AG04450 (cell line): ENCODE data around the gene OTUD3. TPM values are rescaled to one million over a fixed set of nuclear protein-coding genes. Genes with fewer than 3 reads are reported as not detected.

Experiments
- CTCF ChIA-PET: fragments of 300-600, 350-600 bp; formaldehyde crosslinking; extraction: SDS; loops from one replicate; lab custom pipeline; 2022; ENCODE audit warnings: antibody characterized with exemption, inconsistent platforms; lab: Charles Lee
- POLR2A ChIA-PET: fragments of 350-600 bp; formaldehyde crosslinking; extraction: SDS; loops from one replicate; lab custom pipeline; 2021; ENCODE audit warnings: antibody characterized with exemption, inconsistent platforms; lab: Yijun Ruan, JAX
- DNase-seq: peaks from one replicate; pipeline ENCODE4 v3.0.0-alpha.2; 2011; ENCODE audit warnings: low read depth, low spot score
- H3K27ac ChIP-seq: one replicate; pipeline ENCODE4 v1.5.1; 2012; ENCODE audit warnings: low read depth, low read length, control low read depth
- H3K27me3 ChIP-seq: one replicate; pipeline ENCODE4 v1.6.0; 2012; ENCODE audit warnings: low read length; ENCODE audit not compliant: control insufficient read depth, insufficient read depth
- H3K4me3 ChIP-seq: 2 replicates; pipeline ENCODE4 v1.5.1; 2011; ENCODE audit warnings: mild to moderate bottlenecking, low read depth, low read length, control low read depth
- H3K9me3 ChIP-seq: 2 replicates; pipeline ENCODE4 v1.5.1; 2012; ENCODE audit warnings: low read length; ENCODE audit not compliant: control insufficient read depth, insufficient read depth
- CTCF ChIP-seq: IDR thresholded peaks from 2 replicates; pipeline ENCODE4 v1.5.1; 2011; ENCODE audit warnings: low read depth, low read length, control low read depth, inconsistent platforms
- polyA plus RNA-seq: library from polyadenylated mRNA; depleted of rRNA; stranded (reverse); fragments of >200 nt; gene quantifications from 2 replicates; pipeline ENCODE4 v1.2.3, GENCODE V29; 2011

Gene OTUD3
- polyA plus RNA-seq, 1 experiment = 4.8 TPM

- Histone ChIP-seq H3K9me3 (peaks cover 17% of the 10 kb centered on the region; the same call in 1 of the 2 replicates), H3K4me3 (no peak overlapping the region), H3K27me3 (no peaks in the 10 kb centered on the region), H3K27ac (no peak overlapping the region)
- CTCF ChIA-PET = no interaction called here
- POLR2A ChIA-PET = no interaction called here
- TF ChIP-seq CTCF = no peak
- no peak for DNase-seq
Measured at GRCh38 chr1:19934336-19934735, 52.1 kb downstream of the OTUD3 start.

- CTCF ChIA-PET = no interaction called here
- no peak for DNase-seq
- Histone ChIP-seq H3K9me3 (peaks cover 16% of the 10 kb centered on the region; the same call in 1 of the 2 replicates), H3K27me3 (no peaks in the 10 kb centered on the region), H3K4me3 (no peak overlapping the region), H3K27ac (no peak overlapping the region)
- POLR2A ChIA-PET = no interaction called here
- TF ChIP-seq CTCF = no peak
Measured at GRCh38 chr1:19936061-19936750, 54.0 kb downstream of the OTUD3 start.

- Histone ChIP-seq H3K27ac (no peak overlapping the region), H3K4me3 (no peak overlapping the region), H3K9me3 (0 out of 2 replicates have a peak, but pooled peaks cover 3% of the 10 kb centered on the region), H3K27me3 (peaks cover 4% of the 10 kb centered on the region)
- no peak for TF ChIP-seq CTCF
- CTCF ChIA-PET = no interaction called here
- POLR2A ChIA-PET = no interaction called here
- DNase-seq = no peak
Measured at GRCh38 chr1:19938472-19938871, 56.3 kb downstream of the OTUD3 start.

DNA sequence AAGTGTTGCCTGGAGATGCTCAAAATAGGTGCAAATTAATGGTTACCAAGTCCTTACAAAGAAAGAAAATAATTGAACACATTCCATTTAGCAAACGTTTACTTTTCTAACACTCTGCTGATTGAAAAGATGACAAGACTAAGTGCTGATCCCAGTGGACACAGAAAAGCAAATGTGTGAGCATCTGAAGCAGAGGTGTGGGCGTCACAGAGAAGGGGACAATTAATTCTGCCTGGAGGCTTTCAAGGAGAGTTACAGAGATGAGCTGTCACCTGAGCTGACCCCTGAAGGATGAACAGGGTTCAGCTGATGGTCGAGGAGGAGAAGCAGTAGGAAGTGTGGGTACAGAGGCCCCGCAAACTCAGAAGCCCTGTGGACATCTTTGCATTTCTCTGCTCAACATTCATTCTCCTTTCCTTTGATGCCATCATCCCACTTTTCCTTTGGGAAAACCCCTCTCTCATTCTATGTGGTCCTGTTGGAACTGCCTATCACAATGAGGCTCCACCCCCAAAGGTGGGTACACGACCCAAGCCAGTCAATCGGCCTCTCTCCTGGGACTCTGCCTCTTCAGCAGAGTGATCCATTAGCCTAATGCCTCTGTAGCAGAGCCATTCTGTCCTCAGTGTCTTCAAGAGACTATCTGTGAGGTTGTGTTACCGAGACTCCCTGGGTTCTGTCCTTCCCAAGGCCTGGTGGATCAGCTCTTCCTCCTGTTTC, 58.5 kb downstream of the OTUD3 start:
- Histone ChIP-seq H3K9me3 (no peaks in the 10 kb centered on the region), H3K27ac (no peak overlapping the region), H3K27me3 (peaks cover 11% of the 10 kb centered on the region), H3K4me3 (no peak overlapping the region)
- CTCF ChIA-PET = no interaction called here
- no peak for DNase-seq
- POLR2A ChIA-PET = no interaction called here
- no peak for TF ChIP-seq CTCF

DNA sequence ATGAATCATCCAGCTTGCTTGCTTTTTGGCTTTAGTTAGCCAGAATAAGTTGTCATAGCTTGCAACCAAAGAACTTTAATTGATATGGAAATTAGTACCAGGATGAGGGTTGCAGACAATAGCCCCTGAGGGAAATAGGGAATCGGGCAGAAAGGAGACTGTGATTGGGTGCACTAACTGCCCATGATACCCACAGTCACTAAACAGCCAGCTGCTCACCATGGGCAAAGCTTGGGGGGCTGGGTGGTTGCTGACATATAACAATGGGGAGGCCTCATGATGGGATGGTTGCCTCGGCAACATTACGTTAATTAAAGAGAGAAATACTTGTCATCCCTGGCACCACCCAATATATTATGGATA, 59.0 kb downstream of the OTUD3 start:
- no peak overlapping the region for H3K27ac ChIP-seq
- CTCF ChIA-PET = no interaction called here
- TF ChIP-seq CTCF = no peak
- POLR2A ChIA-PET = no interaction called here
- peaks cover 13% of the 10 kb centered on the region for H3K27me3 ChIP-seq
- H3K9me3 ChIP-seq = no peaks in the 10 kb centered on the region
- no peak for DNase-seq
- H3K4me3 ChIP-seq = no peak overlapping the region
